IMR-90 (cell line): ENCODE measurements around the gene EFHC1.

ENCODE experiments used
- BHLHE40 ChIP-seq: fragments of 150-350 bp; IDR thresholded peaks from 2 replicates; pipeline ENCODE4 v1.6.1; 2016; ENCODE audit warnings: mild to moderate bottlenecking, low read depth, low read length
- CHD1 ChIP-seq: IDR thresholded peaks from 2 replicates; pipeline ENCODE4 v1.6.1; 2012; ENCODE audit warnings: low read depth, low read length, improper control_type of control experiment
- MAFK ChIP-seq: IDR thresholded peaks from 2 replicates; pipeline ENCODE4 v1.6.1; 2012; ENCODE audit warnings: low read depth, low read length, improper control_type of control experiment
- MAZ ChIP-seq: IDR thresholded peaks from 2 replicates; pipeline ENCODE4 v1.6.1; 2012; ENCODE audit warnings: low read depth, mild to moderate bottlenecking, low read length, improper control_type of control experiment, moderate library complexity, borderline replicate concordance
- POLR2A ChIP-seq: IDR thresholded peaks from 2 replicates; pipeline ENCODE4 v1.6.1; 2012; ENCODE audit warnings: mild to moderate bottlenecking, low read depth, low read length
- RAD21 ChIP-seq: IDR thresholded peaks from 2 replicates; pipeline ENCODE4 v1.6.1; 2012; ENCODE audit warnings: low read length, improper control_type of control experiment
- RCOR1 ChIP-seq: IDR thresholded peaks from 2 replicates; pipeline ENCODE4 v1.6.1; 2012; ENCODE audit warnings: mild to moderate bottlenecking, low read length, improper control_type of control experiment; ENCODE audit not compliant: insufficient replicate concordance
- RFX5 ChIP-seq: IDR thresholded peaks from 2 replicates; pipeline ENCODE4 v1.8.0; 2012; ENCODE audit warnings: low read depth, mild to moderate bottlenecking, low read length, moderate library complexity
- SMC3 ChIP-seq: fragments of 150-350 bp; IDR thresholded peaks from 2 replicates; pipeline ENCODE4 v1.6.1; 2016; ENCODE audit warnings: low read depth, mild to moderate bottlenecking, antibody characterized with exemption, low read length, moderate library complexity
- TF ChIP-seq, protein P1 (sequence below): conservative IDR thresholded peaks from 2 replicates; pipeline ENCODE4 v1.5.1; 2012; ENCODE audit warnings: mild to moderate bottlenecking, low read depth, low read length, improper control_type of control experiment
- TF ChIP-seq, protein P2 (sequence below): fragments of 150-350 bp; IDR thresholded peaks from 2 replicates; pipeline ENCODE4 v1.6.1; 2017; ENCODE audit warnings: mild to moderate bottlenecking, antibody characterized with exemption, low read length, low read depth

DNA sequence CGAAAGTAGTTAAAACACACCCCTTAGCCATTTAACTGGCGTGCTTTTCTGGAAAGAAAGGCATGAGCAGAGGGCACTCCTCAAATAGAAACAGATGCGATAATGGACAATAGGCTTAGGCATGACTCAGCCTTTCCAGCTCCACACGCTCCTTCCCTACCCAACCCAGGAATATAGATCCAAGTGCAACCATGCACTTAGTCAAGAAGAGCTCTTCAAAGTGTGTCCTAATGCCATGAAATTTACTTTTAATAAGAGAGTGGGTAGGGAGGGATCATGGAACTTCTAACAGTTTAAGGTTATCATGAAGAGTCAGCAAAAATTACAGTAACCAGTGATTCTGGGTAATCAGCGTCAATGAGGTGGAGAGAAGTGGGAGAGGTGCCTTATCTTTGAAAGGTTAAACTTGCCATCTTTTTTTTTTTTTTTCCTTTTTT, 2.4 kb upstream of the EFHC1 start:
- TF ChIP-seq, protein P1, sequence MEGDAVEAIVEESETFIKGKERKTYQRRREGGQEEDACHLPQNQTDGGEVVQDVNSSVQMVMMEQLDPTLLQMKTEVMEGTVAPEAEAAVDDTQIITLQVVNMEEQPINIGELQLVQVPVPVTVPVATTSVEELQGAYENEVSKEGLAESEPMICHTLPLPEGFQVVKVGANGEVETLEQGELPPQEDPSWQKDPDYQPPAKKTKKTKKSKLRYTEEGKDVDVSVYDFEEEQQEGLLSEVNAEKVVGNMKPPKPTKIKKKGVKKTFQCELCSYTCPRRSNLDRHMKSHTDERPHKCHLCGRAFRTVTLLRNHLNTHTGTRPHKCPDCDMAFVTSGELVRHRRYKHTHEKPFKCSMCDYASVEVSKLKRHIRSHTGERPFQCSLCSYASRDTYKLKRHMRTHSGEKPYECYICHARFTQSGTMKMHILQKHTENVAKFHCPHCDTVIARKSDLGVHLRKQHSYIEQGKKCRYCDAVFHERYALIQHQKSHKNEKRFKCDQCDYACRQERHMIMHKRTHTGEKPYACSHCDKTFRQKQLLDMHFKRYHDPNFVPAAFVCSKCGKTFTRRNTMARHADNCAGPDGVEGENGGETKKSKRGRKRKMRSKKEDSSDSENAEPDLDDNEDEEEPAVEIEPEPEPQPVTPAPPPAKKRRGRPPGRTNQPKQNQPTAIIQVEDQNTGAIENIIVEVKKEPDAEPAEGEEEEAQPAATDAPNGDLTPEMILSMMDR = no peak
- TF ChIP-seq RCOR1 = no peak
- no peak for TF ChIP-seq CHD1
- no peak for TF ChIP-seq SMC3
- TF ChIP-seq POLR2A = no peak
- no peak for TF ChIP-seq BHLHE40
- TF ChIP-seq RFX5 = no peak
- TF ChIP-seq MAFK = peak; percentile 27; the same call in 1 of the 2 replicates
- no peak for TF ChIP-seq MAZ
- TF ChIP-seq, protein P2, sequence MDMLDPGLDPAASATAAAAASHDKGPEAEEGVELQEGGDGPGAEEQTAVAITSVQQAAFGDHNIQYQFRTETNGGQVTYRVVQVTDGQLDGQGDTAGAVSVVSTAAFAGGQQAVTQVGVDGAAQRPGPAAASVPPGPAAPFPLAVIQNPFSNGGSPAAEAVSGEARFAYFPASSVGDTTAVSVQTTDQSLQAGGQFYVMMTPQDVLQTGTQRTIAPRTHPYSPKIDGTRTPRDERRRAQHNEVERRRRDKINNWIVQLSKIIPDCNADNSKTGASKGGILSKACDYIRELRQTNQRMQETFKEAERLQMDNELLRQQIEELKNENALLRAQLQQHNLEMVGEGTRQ = no peak
- no peak for TF ChIP-seq RAD21
